Peyer's patch (tissue), 4 donors: ENCODE results near the gene ZDHHC8. TPM values are rescaled to one million over a fixed set of nuclear protein-coding genes. Genes with fewer than 3 reads are reported as not detected.
A peak's percentile ranks its signal among the peaks of the same experiment; 100 is the strongest.

Source experiments
- DNase-seq, 3 donors: peaks; one replicate each; pipeline ENCODE4 v3.0.0-alpha.2; 2017 to 2019
- H3K27ac ChIP-seq, 4 donors: fragments of 200-600 bp; sonication (generic); one replicate each; pipeline ENCODE4 v1.5.1; 2016 to 2019
- H3K27me3 ChIP-seq, 2 donors: fragments of 200-600 bp; sonication (generic); one replicate each; pipeline ENCODE4 v1.5.1; 2019
- H3K36me3 ChIP-seq, 3 donors: fragments of 200-600 bp; sonication (generic); one replicate each; pipeline ENCODE4 v1.5.1; 2016 to 2019
- H3K4me1 ChIP-seq, 4 donors: fragments of 200-600 bp; sonication (generic); one replicate each; pipeline ENCODE4 v1.5.1; 2016 to 2019
- H3K4me3 ChIP-seq, 4 donors: fragments of 200-600 bp; sonication (generic); 1 replicate in 3 of 4; 2 replicates in 1 of 4; pipeline ENCODE4 v1.5.1; 2016 to 2019; ENCODE audit warnings: mild to moderate bottlenecking in 1 of 4
- H3K9me3 ChIP-seq, 4 donors: fragments of 200-600 bp; sonication (generic); one replicate each; pipeline ENCODE4 v1.5.1; 2016 to 2019; ENCODE audit warnings: mild to moderate bottlenecking in 1 of 4
- POLR2A ChIP-seq, 2 donors: fragments of 450-650 bp; IDR thresholded peaks; one replicate each; pipeline ENCODE4 v1.5.1; 2017; ENCODE audit warnings: antibody characterized with exemption in 2 of 2, mild to moderate bottlenecking in 2 of 2, moderate library complexity in 2 of 2
- total RNA-seq, 4 donors: library from RNA; depleted of rRNA; stranded (reverse); fragments of >200 nt; gene quantifications; one replicate each; pipeline ENCODE4 v1.1.0, GENCODE V29; 2016
- TF ChIP-seq, protein P1 (sequence below), 6 experiments: fragments of 450-650 bp in 4 of 6; fragments of 200-600 bp in 2 of 6; sonication (generic) in 1 of 6; IDR thresholded peaks; one replicate each; pipeline ENCODE4 v1.5.1; 2017 to 2019; ENCODE audit warnings: antibody characterized with exemption in 6 of 6, mild to moderate bottlenecking in 3 of 6, moderate library complexity in 1 of 6

ZDHHC8 gene
- total RNA-seq, 4 donors from 2014 or later = 4.1 to 37.0 (median 22.6) TPM

DNA sequence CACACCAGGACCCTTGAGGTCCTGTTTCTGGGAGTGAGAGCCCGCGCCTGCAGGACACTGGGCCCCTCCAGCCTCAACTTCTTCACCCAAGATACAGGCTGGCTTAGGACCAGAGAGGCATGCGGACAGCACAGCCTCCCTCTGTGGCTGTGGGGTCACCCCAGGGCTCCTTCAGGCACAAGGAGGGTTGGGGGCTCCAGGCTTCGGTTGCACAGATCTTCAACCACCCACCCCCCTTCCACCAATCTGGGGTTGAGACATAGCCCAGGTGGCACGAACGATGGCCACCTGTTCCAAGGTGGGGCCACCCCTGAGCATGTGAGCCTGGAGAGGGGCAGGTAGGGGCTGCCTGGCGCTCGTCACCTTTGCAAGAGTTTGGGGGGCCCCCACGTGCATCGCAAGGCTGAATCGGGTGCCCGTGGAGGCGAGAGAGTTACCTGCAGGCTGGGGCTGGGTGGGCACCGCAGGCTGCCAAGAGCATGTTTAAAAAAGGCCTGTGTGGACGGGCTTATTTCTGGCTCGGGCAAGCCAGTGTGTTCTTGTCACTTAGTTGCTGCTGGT lies 1.2 kb downstream of the ZDHHC8 start:
- Histone ChIP-seq H3K4me3 (peak overlapping the region; percentile 92 to 100 (median 95)), H3K9me3 (no peaks in the 10 kb centered on the region), H3K36me3 (no peaks in the 10 kb centered on the region), H3K4me1 (peaks cover 0 to 46% (median 24%) of the 10 kb centered on the region in 4 donors), H3K27me3 (no peaks in the 10 kb centered on the region), H3K27ac (peak overlapping the region in 1 of 4 donors; percentile 74)
- DNase-seq = no peak
- no peak for TF ChIP-seq POLR2A (IDR thresholded peaks at IDR 0.05)
- TF ChIP-seq, protein P1, sequence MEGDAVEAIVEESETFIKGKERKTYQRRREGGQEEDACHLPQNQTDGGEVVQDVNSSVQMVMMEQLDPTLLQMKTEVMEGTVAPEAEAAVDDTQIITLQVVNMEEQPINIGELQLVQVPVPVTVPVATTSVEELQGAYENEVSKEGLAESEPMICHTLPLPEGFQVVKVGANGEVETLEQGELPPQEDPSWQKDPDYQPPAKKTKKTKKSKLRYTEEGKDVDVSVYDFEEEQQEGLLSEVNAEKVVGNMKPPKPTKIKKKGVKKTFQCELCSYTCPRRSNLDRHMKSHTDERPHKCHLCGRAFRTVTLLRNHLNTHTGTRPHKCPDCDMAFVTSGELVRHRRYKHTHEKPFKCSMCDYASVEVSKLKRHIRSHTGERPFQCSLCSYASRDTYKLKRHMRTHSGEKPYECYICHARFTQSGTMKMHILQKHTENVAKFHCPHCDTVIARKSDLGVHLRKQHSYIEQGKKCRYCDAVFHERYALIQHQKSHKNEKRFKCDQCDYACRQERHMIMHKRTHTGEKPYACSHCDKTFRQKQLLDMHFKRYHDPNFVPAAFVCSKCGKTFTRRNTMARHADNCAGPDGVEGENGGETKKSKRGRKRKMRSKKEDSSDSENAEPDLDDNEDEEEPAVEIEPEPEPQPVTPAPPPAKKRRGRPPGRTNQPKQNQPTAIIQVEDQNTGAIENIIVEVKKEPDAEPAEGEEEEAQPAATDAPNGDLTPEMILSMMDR (IDR thresholded peaks at IDR 0.05) = no peak

DNA sequence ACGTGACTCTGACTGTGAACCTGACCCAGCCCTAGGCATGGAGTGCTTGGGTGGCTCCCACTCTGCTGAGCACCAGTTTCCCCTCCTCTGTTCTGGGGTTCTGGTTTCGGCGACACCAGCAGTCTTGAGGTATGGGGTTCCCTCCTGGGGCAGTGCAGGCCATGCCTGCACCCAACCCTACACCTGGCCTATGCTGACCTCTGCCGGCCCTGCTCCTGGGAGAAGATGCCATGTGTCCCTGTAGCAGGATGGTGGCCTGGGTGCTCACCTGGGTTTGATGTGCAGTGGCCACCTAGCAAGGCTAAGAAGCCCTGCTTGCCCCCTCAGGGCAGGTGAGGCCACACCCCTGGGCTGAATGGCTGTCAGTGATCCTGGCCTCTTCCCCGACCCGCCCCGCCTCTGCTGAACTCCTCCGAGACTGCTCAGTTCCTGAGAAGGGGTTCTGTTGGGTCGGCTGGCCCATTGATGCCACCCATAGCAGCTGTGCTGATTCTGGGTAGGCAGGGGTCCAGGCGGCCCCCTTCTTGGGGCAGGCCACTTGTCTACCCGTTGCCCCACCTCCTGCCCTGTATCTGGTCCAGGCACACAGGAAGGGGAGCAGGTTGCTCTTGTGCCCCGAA lies 2.4 kb downstream of the ZDHHC8 start:
- Histone ChIP-seq H3K27me3 (no peaks in the 10 kb centered on the region), H3K27ac (no peak overlapping the region), H3K4me1 (peaks cover 0 to 49% (median 24%) of the 10 kb centered on the region in 4 donors), H3K36me3 (no peaks in the 10 kb centered on the region), H3K9me3 (no peaks in the 10 kb centered on the region), H3K4me3 (no peak overlapping the region)
- TF ChIP-seq, protein P1 (IDR thresholded peaks at IDR 0.05) = no peak
- TF ChIP-seq POLR2A (IDR thresholded peaks at IDR 0.05) = no peak
- no peak for DNase-seq

DNA sequence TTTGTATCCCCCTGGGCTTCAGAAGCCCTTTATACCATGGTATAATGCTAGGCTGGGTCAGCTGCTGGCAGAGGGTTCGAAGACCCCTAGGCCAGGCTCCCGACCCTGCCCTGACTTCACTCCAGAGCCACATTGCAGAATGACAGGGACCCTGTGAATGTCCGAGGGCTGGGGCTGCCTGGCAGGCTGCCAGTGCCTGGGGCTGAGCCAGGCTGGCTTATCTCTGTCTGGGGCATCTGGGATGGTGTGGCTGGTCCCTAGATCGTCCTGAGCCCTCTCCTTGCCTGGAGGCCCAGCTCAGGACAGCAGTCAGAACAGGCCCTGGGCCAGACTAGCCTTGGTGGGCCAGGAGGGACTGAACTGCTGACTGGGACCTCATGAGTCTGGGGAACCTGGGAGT lies 3.7 kb downstream of the ZDHHC8 start:
- no peak overlapping the region for H3K27ac ChIP-seq
- H3K27me3 ChIP-seq = no peaks in the 10 kb centered on the region
- H3K9me3 ChIP-seq = no peaks in the 10 kb centered on the region
- H3K4me3 ChIP-seq = no peak overlapping the region
- H3K4me1 ChIP-seq = peaks cover 0 to 46% (median 20%) of the 10 kb centered on the region in 4 donors
- no peak for DNase-seq
- peaks cover 0 to 7% (median 0%) of the 10 kb centered on the region in 3 donors for H3K36me3 ChIP-seq
- TF ChIP-seq, protein P1 (IDR thresholded peaks at IDR 0.05) = no peak
- TF ChIP-seq POLR2A (IDR thresholded peaks at IDR 0.05) = no peak

- peaks cover 0 to 8% (median 0%) of the 10 kb centered on the region in 3 donors for H3K36me3 ChIP-seq
Measured at GRCh38 chr22:20135806-20136602, 4.4 kb downstream of the ZDHHC8 start.

DNA sequence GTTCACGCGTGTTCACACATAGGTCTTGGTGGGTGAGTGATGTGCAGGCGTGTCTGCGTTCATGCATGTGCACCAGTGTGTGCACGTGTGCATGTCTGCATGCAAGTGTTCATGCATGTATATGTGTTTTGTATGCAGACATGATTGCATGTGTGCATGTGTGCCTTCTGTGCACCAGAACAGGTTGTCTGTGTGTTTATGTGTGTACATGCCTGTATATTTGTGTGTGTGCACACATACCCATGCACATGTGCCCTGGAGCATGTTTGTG lies 4.9 kb downstream of the ZDHHC8 start:
- no peak for TF ChIP-seq POLR2A (IDR thresholded peaks at IDR 0.05)
- TF ChIP-seq, protein P1 (IDR thresholded peaks at IDR 0.05) = no peak
- no peak for DNase-seq
- H3K9me3 ChIP-seq = no peaks in the 10 kb centered on the region
- H3K27me3 ChIP-seq = no peaks in the 10 kb centered on the region
- H3K4me1 ChIP-seq = peaks cover 0 to 39% (median 16%) of the 10 kb centered on the region in 4 donors
- H3K36me3 ChIP-seq = peaks cover 0 to 8% (median 0%) of the 10 kb centered on the region in 3 donors
- H3K4me3 ChIP-seq = no peak overlapping the region
- no peak overlapping the region for H3K27ac ChIP-seq

More at GRCh38 chr22:20135806-20136602, 4.4 kb downstream of the ZDHHC8 start:
- Histone ChIP-seq H3K27ac (no peak overlapping the region), H3K9me3 (no peaks in the 10 kb centered on the region), H3K27me3 (no peaks in the 10 kb centered on the region), H3K4me1 (peaks cover 0 to 39% (median 16%) of the 10 kb centered on the region in 4 donors), H3K4me3 (no peak overlapping the region)
- DNase-seq = no peak
- no peak for TF ChIP-seq POLR2A (IDR thresholded peaks at IDR 0.05)

GRCh38 chr22:20137113-20137512 lies 5.5 kb downstream of the ZDHHC8 start:
- Histone ChIP-seq H3K36me3 (peaks cover 0 to 8% (median 0%) of the 10 kb centered on the region in 3 donors), H3K4me1 (peaks cover 0 to 39% (median 16%) of the 10 kb centered on the region in 4 donors), H3K4me3 (no peak overlapping the region), H3K27me3 (no peaks in the 10 kb centered on the region), H3K9me3 (no peaks in the 10 kb centered on the region), H3K27ac (no peak overlapping the region)
- TF ChIP-seq, protein P1 (IDR thresholded peaks at IDR 0.05) = no peak
- no peak for TF ChIP-seq POLR2A (IDR thresholded peaks at IDR 0.05)
- DNase-seq = no peak
